Kidney epithelial cell (primary cell): ENCODE data around the gene FBXO4. TPM values are rescaled to one million over a fixed set of nuclear protein-coding genes. Genes with fewer than 3 reads are reported as not detected.

Source experiments
- DNase-seq: peaks from one replicate; pipeline ENCODE4 v3.0.0-alpha.2; 2010; ENCODE audit warnings: low read depth
- H3K27me3 ChIP-seq: 2 replicates; pipeline ENCODE4 v1.6.0; 2011; ENCODE audit warnings: low read length; ENCODE audit not compliant: control insufficient read depth, insufficient read depth
- H3K36me3 ChIP-seq: 2 replicates; pipeline ENCODE4 v1.5.1; 2011; ENCODE audit warnings: low read length; ENCODE audit not compliant: control insufficient read depth, insufficient read depth
- H3K4me3 ChIP-seq: 2 replicates; pipeline ENCODE4 v1.5.1; 2011; ENCODE audit warnings: low read depth, mild to moderate bottlenecking, control low read depth, low read length
- total RNA-seq: library from RNA; depleted of rRNA; stranded (reverse); fragments of >200 nt; gene quantifications from 2 replicates; pipeline ENCODE4 v1.2.3, GENCODE V29; 2015
- TF ChIP-seq, protein P1 (sequence below): IDR thresholded peaks from 2 replicates; pipeline ENCODE4 v1.5.1; 2011; ENCODE audit warnings: mild to moderate bottlenecking, moderate library complexity, low read length, control low read depth, inconsistent platforms; ENCODE audit not compliant: insufficient read depth, poor library complexity, severe bottlenecking

FBXO4 gene
- total RNA-seq, 1 donor from 2014 or later: 5.8 TPM

DNA sequence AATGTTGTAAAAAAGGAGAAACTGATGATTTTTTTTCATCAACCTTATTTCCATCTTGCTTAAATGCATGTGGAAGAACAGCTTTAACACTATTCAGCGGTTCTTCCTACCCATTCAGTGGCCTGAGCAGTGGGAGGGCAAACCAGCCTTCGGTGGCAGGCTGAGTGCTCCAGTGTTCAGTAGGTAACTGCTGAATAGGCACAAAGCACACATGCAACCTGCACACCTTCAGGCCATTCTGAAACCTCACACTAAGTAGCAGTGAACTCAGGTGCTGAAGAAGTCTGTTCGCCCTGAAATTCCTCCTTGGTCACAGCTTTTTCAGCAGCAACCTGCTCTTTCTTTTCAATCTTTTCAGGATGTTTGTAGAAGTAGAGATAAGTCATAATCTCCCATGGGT lies 26.1 kb downstream of the FBXO4 start:
- no peak for DNase-seq
- no peak overlapping the region for H3K4me3 ChIP-seq
- TF ChIP-seq, protein P1, sequence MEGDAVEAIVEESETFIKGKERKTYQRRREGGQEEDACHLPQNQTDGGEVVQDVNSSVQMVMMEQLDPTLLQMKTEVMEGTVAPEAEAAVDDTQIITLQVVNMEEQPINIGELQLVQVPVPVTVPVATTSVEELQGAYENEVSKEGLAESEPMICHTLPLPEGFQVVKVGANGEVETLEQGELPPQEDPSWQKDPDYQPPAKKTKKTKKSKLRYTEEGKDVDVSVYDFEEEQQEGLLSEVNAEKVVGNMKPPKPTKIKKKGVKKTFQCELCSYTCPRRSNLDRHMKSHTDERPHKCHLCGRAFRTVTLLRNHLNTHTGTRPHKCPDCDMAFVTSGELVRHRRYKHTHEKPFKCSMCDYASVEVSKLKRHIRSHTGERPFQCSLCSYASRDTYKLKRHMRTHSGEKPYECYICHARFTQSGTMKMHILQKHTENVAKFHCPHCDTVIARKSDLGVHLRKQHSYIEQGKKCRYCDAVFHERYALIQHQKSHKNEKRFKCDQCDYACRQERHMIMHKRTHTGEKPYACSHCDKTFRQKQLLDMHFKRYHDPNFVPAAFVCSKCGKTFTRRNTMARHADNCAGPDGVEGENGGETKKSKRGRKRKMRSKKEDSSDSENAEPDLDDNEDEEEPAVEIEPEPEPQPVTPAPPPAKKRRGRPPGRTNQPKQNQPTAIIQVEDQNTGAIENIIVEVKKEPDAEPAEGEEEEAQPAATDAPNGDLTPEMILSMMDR: no peak
- no peaks in the 10 kb centered on the region for H3K36me3 ChIP-seq
- no peaks in the 10 kb centered on the region for H3K27me3 ChIP-seq

DNA sequence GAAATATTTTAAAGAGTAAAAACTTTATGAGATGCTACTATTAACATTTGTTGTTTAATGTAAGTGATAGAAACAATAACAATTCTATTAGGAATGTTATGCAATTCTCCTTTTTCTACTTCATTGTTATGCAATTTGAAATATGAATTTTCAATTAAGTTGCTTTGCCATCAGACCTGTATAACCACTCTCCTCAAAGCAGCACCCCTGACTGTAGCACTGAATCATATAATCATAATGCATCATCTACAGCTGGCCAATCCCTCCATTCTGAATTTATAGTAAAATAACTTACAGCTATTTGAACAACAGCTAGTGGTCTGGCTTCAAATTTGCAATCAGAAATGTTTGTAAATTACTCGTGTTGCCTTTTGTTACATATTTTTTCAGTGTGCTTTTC lies 29.2 kb downstream of the FBXO4 start:
- TF ChIP-seq, protein P1: no peak
- no peak for DNase-seq

DNA sequence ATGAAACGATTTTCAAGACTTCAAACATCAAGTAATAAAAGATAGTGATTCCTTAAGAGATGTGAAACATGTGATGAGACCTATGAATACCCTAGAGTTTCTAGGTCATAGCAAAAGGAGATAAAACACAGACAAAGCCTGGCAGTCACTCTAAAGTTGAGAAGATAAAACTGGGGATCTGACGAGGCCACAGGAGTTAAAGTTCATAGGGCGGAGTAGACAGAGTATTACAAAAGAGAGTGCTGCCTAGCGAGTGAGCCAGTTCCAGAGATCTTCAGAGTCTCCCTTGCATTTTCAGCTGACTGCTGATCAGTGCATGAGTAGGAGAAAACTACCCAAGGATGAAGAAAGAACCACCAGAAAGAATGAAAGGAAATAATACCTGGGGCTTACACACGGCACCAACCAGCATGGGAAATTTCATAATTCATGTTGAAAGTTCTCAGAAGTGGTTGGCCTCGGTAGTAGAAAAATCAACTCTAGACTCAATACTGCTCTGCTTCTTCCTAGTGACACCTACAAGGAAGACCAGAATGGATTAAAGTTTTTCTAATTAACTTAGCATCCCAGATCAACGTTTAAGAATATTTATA lies 30.4 kb downstream of the FBXO4 start:
- TF ChIP-seq, protein P1: no peak
- H3K27me3 ChIP-seq: no peaks in the 10 kb centered on the region
- no peaks in the 10 kb centered on the region for H3K36me3 ChIP-seq
- H3K4me3 ChIP-seq: no peak overlapping the region
- no peak for DNase-seq

More for the DNA sequence above, 29.2 kb downstream of the FBXO4 start:
- no peak overlapping the region for H3K4me3 ChIP-seq
- no peaks in the 10 kb centered on the region for H3K36me3 ChIP-seq
- H3K27me3 ChIP-seq: no peaks in the 10 kb centered on the region

DNA sequence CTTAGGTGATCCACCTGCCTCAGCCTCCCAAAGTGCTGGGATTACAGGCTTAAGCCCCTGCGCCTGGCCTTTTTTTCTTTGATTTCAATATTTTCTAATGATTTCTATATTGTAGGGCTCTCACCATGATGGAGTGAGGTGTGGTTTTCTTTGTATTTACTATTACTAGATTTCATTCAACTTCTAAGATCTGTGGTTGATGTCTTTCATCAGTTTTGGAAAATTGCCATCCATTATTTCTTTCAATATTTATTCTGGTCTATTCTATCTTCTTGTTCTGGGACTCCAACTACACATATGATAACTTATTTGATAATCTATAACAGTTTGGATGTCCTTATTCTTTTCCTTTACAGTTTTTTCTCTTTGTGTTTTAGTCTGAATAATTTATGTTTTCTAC lies 31.9 kb downstream of the FBXO4 start:
- Histone ChIP-seq H3K27me3 (no peaks in the 10 kb centered on the region), H3K4me3 (no peak overlapping the region), H3K36me3 (no peaks in the 10 kb centered on the region)
- DNase-seq: no peak
- TF ChIP-seq, protein P1: no peak

GRCh38 chr5:41960481-41960880 lies 35.4 kb downstream of the FBXO4 start:
- Histone ChIP-seq H3K4me3 (no peak overlapping the region), H3K36me3 (no peaks in the 10 kb centered on the region), H3K27me3 (no peaks in the 10 kb centered on the region)
- TF ChIP-seq, protein P1: no peak
- DNase-seq: no peak

GRCh38 chr5:41961736-41962135 lies 36.7 kb downstream of the FBXO4 start:
- H3K27me3 ChIP-seq: no peaks in the 10 kb centered on the region
- no peak for DNase-seq
- no peaks in the 10 kb centered on the region for H3K36me3 ChIP-seq
- TF ChIP-seq, protein P1: no peak
- no peak overlapping the region for H3K4me3 ChIP-seq
